GM23248 (cell line): ENCODE data around the gene OR56A1.

Experiments
- EZH2 ChIP-seq: fragments of 200-600 bp; sonication (generic); IDR thresholded peaks from 2 replicates; pipeline ENCODE4 v1.6.1; 2018; ENCODE audit warnings: antibody characterized with exemption, mild to moderate bottlenecking; ENCODE audit not compliant: insufficient read depth, poor library complexity, severe bottlenecking
- EZH2phosphoT487 ChIP-seq: fragments of 200-600 bp; sonication (generic); IDR thresholded peaks from 2 replicates; pipeline ENCODE4 v1.6.1; 2018; ENCODE audit warnings: antibody characterized with exemption, moderate library complexity, mild to moderate bottlenecking, low read depth; ENCODE audit not compliant: insufficient read depth

- TF ChIP-seq EZH2 (no peak), EZH2phosphoT487 (no peak)
These were observed 28.3 kb downstream of the OR56A1 start for GRCh38 chr11:6002202-6002699.
